GM21825 (cell line): ENCODE data around the gene ZDHHC1.

Experiments
- ATAC-seq: cut with Tn5 transposase; IDR thresholded peaks from one replicate; pipeline ENCODE4 v1.9.1; 2021; ENCODE audit warnings: mild to moderate bottlenecking, moderate library complexity; ENCODE audit not compliant: unreplicated experiment

Gene ZDHHC1

GRCh38 chr16:67413978-67414911 is 2.0 kb downstream of the ZDHHC1 start:
- ATAC-seq, result no peak

GRCh38 chr16:67412294-67412693 is 4.0 kb downstream of the ZDHHC1 start:
- ATAC-seq, result no peak

- no peak for ATAC-seq
Observed at GRCh38 chr16:67411339-67411738, 4.9 kb downstream of the ZDHHC1 start.

DNA sequence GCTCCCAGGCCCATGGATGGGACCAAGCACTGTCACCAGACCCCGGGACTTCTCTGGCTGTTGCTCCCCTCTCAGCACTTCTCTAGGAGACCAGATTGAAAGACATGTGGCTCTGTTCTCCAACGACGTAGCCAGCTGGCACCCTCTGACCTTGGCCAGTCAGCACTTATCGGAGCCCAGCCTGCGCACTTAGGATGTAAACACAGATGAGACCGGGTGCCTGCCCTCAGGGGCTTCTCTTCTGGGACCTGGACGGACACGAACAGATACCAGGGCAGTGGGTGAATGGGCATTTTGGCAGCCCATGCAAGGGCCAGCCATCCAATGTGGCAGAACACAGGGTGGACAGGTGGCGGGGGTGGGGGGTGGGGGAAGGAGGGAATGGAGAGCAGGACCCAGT is 6.6 kb downstream of the ZDHHC1 start:
- ATAC-seq, result no peak

GRCh38 chr16:67407788-67408452 is 8.4 kb downstream of the ZDHHC1 start:
- no peak for ATAC-seq

- no peak for ATAC-seq
Observed at GRCh38 chr16:67407176-67407787, 9.0 kb downstream of the ZDHHC1 start.

- ATAC-seq, result no peak
Observed at GRCh38 chr16:67406111-67406971, 9.9 kb downstream of the ZDHHC1 start.

GRCh38 chr16:67405336-67405735 is 10.9 kb downstream of the ZDHHC1 start:
- ATAC-seq, result no peak

GRCh38 chr16:67404740-67405226 is 11.5 kb downstream of the ZDHHC1 start:
- ATAC-seq, result no peak

GRCh38 chr16:67403976-67404555 is 12.2 kb downstream of the ZDHHC1 start:
- ATAC-seq, result no peak

DNA sequence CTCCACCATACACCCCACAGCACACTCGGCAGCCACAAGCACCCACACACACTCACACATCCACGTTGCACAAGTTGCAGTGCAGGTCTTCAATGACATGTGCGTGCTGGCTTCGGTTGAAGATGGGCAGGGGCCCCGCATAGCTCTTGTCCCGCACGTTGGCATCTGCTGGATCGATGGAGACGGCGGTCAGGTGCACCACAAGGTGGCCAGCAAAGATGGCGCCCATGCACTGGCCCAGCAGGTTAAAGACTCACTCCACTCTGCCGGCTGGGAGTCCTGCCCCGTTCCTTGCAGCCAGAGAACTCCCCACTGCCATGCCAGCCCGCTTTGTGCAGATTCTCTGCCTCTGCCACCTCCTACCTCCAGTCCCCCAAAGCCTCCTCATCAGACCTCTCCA is 15.4 kb downstream of the ZDHHC1 start:
- ATAC-seq, result no peak

DNA sequence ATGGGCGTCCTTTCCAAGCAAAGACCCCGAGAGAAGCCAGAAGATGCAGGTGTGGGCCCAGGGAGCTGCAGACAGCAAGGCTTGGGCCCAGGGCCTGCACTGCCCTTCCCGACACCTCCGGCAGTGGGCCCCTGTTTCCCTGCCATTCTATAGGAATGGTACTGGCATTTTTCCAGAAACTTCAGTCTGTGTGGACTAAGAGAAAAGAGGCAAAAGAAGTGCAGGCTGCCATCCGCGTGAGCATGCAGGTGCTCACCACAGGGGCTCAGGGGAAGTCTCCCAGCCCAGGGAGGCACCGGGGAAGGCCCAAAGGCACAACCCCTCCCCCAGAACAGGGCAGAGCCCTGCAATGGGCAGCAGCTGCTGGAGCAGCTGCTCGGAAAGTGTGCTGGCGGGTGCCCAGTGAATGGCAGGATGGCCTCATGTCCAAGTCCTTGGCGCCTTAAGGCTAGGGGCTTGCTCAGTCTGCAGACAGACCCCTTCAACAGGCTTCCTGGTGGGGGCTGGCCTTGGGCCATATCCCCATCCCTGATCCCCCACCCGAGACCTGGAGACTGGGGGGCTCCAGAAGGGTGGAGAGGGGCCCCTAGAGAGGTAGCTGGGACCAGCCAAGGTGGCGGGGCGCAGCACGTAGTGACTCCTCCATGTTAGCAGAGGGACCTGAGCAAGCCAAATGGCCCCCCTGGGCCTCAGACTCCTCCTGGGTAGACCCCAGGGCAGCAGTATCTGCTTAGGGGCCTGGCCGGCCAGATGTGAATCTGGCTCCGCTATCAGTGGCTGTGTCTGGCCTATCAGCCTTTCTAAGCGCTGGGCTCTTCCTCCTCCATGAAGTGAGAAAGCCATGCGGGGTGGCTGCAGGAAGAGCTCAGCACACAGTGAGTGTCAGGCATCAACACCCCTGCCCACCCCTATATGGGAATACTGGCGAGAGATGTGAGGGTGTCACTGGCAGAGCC is 16.2 kb downstream of the ZDHHC1 start:
- no peak for ATAC-seq

DNA sequence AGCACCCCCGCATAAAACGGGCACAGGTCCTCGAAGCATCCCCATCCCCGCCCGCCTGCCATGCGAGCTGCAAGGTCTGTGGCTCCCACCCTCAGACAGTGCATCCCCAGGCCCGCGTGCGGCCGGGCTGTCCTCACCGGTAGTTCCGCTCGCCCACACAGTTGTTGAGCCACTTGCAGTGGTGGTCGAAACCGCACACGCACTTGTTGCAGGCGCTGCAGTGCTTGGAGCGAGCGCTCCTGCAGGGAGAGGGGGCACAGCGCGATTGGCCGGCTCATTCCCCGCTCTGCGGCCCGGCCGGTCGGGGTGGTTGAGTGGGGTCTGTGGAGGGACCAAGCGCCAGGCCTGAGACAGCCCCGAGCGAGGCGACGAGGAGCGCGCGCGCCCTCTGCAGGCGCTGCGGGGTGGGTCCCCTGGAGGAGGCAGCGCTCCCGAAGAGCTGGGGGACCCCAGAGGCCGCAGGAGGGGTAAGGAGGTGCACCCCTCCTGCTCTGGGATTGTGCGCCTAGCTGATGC is 17.0 kb downstream of the ZDHHC1 start:
- no peak for ATAC-seq

- no peak for ATAC-seq
Observed at GRCh38 chr16:67398546-67399217, 17.6 kb downstream of the ZDHHC1 start.

- ATAC-seq, result no peak
Observed at GRCh38 chr16:67397812-67398545, 18.3 kb downstream of the ZDHHC1 start.

DNA sequence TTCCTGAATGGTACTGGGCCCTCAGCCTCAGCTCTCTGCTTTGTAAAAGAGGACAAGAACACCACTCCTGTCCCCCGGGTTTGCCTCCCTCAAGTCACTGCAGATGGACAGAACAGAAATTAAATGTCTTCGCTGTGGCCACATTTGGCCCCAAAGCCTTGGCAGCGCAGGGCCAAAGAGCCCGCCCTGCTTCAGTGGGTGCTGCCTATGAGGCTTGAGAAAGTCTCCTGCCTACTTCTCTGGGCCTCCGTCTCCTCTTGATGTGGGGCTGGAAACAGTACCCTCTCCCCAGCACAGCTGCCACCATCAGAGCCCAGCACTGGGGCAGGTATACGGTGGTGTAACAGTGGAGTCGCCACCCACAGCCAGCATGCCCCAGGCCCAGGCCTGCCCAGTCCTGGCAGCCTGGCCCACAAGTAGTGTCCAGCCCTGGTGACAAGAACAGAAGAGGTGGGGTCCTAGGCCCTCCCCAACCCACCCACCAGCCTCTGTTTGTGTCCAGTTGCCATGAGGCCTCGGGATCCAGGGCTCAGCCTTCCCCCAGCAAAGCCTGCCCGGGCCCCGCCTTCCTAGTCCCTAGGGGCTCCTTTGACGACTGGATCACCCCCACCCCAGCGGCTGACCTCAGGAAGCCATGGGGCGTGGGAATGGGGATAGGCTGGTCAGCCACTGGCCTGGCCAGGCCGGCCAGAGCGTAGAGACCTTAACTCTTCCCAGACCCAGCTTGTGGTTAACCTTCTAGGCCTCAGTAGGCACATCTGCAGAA is 19.1 kb downstream of the ZDHHC1 start:
- ATAC-seq, result no peak
